IMR-90 (cell line): ENCODE measurements around the gene TXNL1. TPM values are rescaled to one million over a fixed set of nuclear protein-coding genes. Genes with fewer than 3 reads are reported as not detected.

Source experiments
- ATAC-seq: fragments of 200-7000 bp; cut with Tn5 transposase; 2 replicates; pipeline ENCODE4 v1.9.1; 2020; ENCODE audit warnings: low read depth, mild to moderate bottlenecking, moderate library complexity
- BruUV-seq: library from RNA; stranded (reverse); fragments of 400-500 nt; replicated peaks from 2 replicates; lab custom pipeline; 2021; lab: Mats Ljungman, UMichigan
- CTCF ChIA-PET: fragments of 300-600 bp; formaldehyde crosslinking; extraction: SDS; loops from one replicate; lab custom pipeline; 2021; ENCODE audit warnings: antibody characterized with exemption; lab: Yijun Ruan, JAX
- POLR2A ChIA-PET: fragments of 300-600 bp; sonication (Branson Sonifier 250); formaldehyde crosslinking; loops from one replicate; lab custom pipeline; 2022; ENCODE audit warnings: antibody characterized with exemption; ENCODE audit not compliant: unreplicated experiment; lab: Charles Lee
- DNase-seq: peaks from one replicate; pipeline ENCODE4 v3.0.0; 2013
- H2AFZ ChIP-seq: replicated peaks from 2 replicates; pipeline ENCODE3; 2013; ENCODE audit warnings: low read length, mild to moderate bottlenecking; ENCODE audit not compliant: poor library complexity
- H2AK5ac ChIP-seq: 2 replicates; pipeline ENCODE4 v1.6.1; 2013; ENCODE audit warnings: low read depth, low read length, inconsistent platforms
- H2AK9ac ChIP-seq: replicated peaks from 2 replicates; pipeline ENCODE3; 2013; ENCODE audit warnings: mild to moderate bottlenecking, low read depth, low read length, moderate library complexity; ENCODE audit not compliant: poor library complexity
- H2BK120ac ChIP-seq: 2 replicates; pipeline ENCODE4 v1.6.1; 2013; ENCODE audit warnings: low read depth, low read length, inconsistent platforms
- H2BK15ac ChIP-seq: 3 replicates; pipeline ENCODE4 v1.6.1; 2013; ENCODE audit warnings: low read depth, low read length, inconsistent platforms
- H2BK20ac ChIP-seq: 2 replicates; pipeline ENCODE4 v1.6.1; 2013; ENCODE audit warnings: low read depth, mild to moderate bottlenecking, inconsistent platforms, low read length, moderate library complexity
- H2BK5ac ChIP-seq: 2 replicates; pipeline ENCODE4 v1.6.1; 2013; ENCODE audit warnings: mild to moderate bottlenecking, low read depth, low read length, inconsistent platforms; ENCODE audit not compliant: poor library complexity, severe bottlenecking
- H3K14ac ChIP-seq: replicated peaks from 2 replicates; pipeline ENCODE4 v1.6.1; 2013; ENCODE audit warnings: low read depth, low read length, inconsistent platforms
- H3K18ac ChIP-seq: 2 replicates; pipeline ENCODE4 v1.6.1; 2013; ENCODE audit warnings: low read depth, low read length, control low read depth
- H3K23ac ChIP-seq: 2 replicates; pipeline ENCODE4 v1.6.1; 2013; ENCODE audit warnings: low read depth, low read length, inconsistent platforms
- H3K27ac ChIP-seq: 2 replicates; pipeline ENCODE4 v1.5.1; 2013; ENCODE audit warnings: mild to moderate bottlenecking, control low read depth, low read length; ENCODE audit not compliant: insufficient read depth
- H3K27me3 ChIP-seq: 2 replicates; pipeline ENCODE4 v1.6.1; 2013; ENCODE audit warnings: low read length; ENCODE audit not compliant: control insufficient read depth, insufficient read depth
- H3K36me3 ChIP-seq: 2 replicates; pipeline ENCODE4 v1.6.1; 2013; ENCODE audit warnings: low read length, mixed read lengths; ENCODE audit not compliant: control insufficient read depth, insufficient read depth
- H3K4ac ChIP-seq: 2 replicates; pipeline ENCODE4 v1.6.1; 2013; ENCODE audit warnings: low read depth, low read length, inconsistent platforms
- H3K4me1 ChIP-seq: 2 replicates; pipeline ENCODE4 v1.6.1; 2013; ENCODE audit warnings: low read length, mixed read lengths; ENCODE audit not compliant: control insufficient read depth, insufficient read depth
- H3K4me2 ChIP-seq: 2 replicates; pipeline ENCODE4 v1.6.1; 2013; ENCODE audit warnings: low read depth, mild to moderate bottlenecking, control low read depth, low read length, moderate library complexity
- H3K4me3 ChIP-seq: 2 replicates; pipeline ENCODE4 v1.5.1; 2013; ENCODE audit warnings: low read depth, mild to moderate bottlenecking, control low read depth, low read length, moderate library complexity; ENCODE audit not compliant: insufficient read depth
- H3K56ac ChIP-seq: 2 replicates; pipeline ENCODE4 v1.6.1; 2013; ENCODE audit warnings: low read length, inconsistent platforms; ENCODE audit not compliant: insufficient read depth; ENCODE audit errors: extremely low read depth
- H3K79me1 ChIP-seq, 2 experiments: 2 replicates each; pipeline ENCODE4 v1.6.1; 2013; ENCODE audit warnings: low read length in 2 of 2, inconsistent platforms in 1 of 2, low read depth in 1 of 2
- H3K9ac ChIP-seq: 2 replicates; pipeline ENCODE4 v1.6.1; 2013; ENCODE audit warnings: low read depth, low read length, control low read depth
- H3K9me1 ChIP-seq: 2 replicates; pipeline ENCODE4 v1.6.1; 2013; ENCODE audit warnings: low read length, inconsistent platforms; ENCODE audit not compliant: insufficient read depth
- H3K9me3 ChIP-seq: 2 replicates; pipeline ENCODE4 v1.6.1; 2013; ENCODE audit warnings: low read length; ENCODE audit not compliant: control insufficient read depth, insufficient read depth
- H4K20me1 ChIP-seq: 2 replicates; pipeline ENCODE4 v1.6.1; 2013; ENCODE audit warnings: low read length, inconsistent platforms; ENCODE audit not compliant: insufficient read depth
- H4K5ac ChIP-seq: 2 replicates; pipeline ENCODE4 v1.6.1; 2013; ENCODE audit warnings: mild to moderate bottlenecking, low read depth, low read length, control low read depth
- H4K8ac ChIP-seq, 2 experiments: 2 replicates each; pipeline ENCODE4 v1.6.1; 2013; ENCODE audit warnings: low read depth in 2 of 2, low read length in 2 of 2, control low read depth in 1 of 2, inconsistent platforms in 1 of 2
- H4K91ac ChIP-seq: 2 replicates; pipeline ENCODE4 v1.6.1; 2013; ENCODE audit warnings: low read depth, low read length, inconsistent platforms; ENCODE audit not compliant: insufficient read depth
- BHLHE40 ChIP-seq: fragments of 150-350 bp; IDR thresholded peaks from 2 replicates; pipeline ENCODE4 v1.6.1; 2016; ENCODE audit warnings: mild to moderate bottlenecking, low read depth, low read length
- CEBPB ChIP-seq: IDR thresholded peaks from 2 replicates; pipeline ENCODE4 v1.6.1; 2012; ENCODE audit warnings: low read depth, low read length, improper control_type of control experiment
- CHD1 ChIP-seq: IDR thresholded peaks from 2 replicates; pipeline ENCODE4 v1.6.1; 2012; ENCODE audit warnings: low read depth, low read length, improper control_type of control experiment
- CTCF ChIP-seq: conservative IDR thresholded peaks from 2 replicates; pipeline ENCODE4 v1.5.1; 2012; ENCODE audit warnings: mild to moderate bottlenecking, low read depth, low read length, improper control_type of control experiment
- ELK1 ChIP-seq: fragments of 150-350 bp; IDR thresholded peaks from 2 replicates; pipeline ENCODE4 v1.6.1; 2016; ENCODE audit warnings: low read depth, mild to moderate bottlenecking, low read length, moderate library complexity, borderline replicate concordance
- FOS ChIP-seq: fragments of 150-350 bp; IDR thresholded peaks from 2 replicates; pipeline ENCODE4 v1.6.1; 2016; ENCODE audit warnings: low read depth, low read length
- MAFK ChIP-seq: IDR thresholded peaks from 2 replicates; pipeline ENCODE4 v1.6.1; 2012; ENCODE audit warnings: low read depth, low read length, improper control_type of control experiment
- MAZ ChIP-seq: IDR thresholded peaks from 2 replicates; pipeline ENCODE4 v1.6.1; 2012; ENCODE audit warnings: low read depth, mild to moderate bottlenecking, low read length, improper control_type of control experiment, moderate library complexity, borderline replicate concordance
- MXI1 ChIP-seq: IDR thresholded peaks from 2 replicates; pipeline ENCODE4 v1.6.1; 2012; ENCODE audit warnings: low read depth, mild to moderate bottlenecking, low read length, moderate library complexity, borderline replicate concordance
- NFE2L2 ChIP-seq: fragments of 150-350 bp; IDR thresholded peaks from 2 replicates; pipeline ENCODE4 v1.6.1; 2016; ENCODE audit warnings: low read depth, mild to moderate bottlenecking, low read length
- POLR2A ChIP-seq: IDR thresholded peaks from 2 replicates; pipeline ENCODE4 v1.6.1; 2012; ENCODE audit warnings: mild to moderate bottlenecking, low read depth, low read length
- RAD21 ChIP-seq: IDR thresholded peaks from 2 replicates; pipeline ENCODE4 v1.6.1; 2012; ENCODE audit warnings: low read length, improper control_type of control experiment
- RCOR1 ChIP-seq: IDR thresholded peaks from 2 replicates; pipeline ENCODE4 v1.6.1; 2012; ENCODE audit warnings: mild to moderate bottlenecking, low read length, improper control_type of control experiment; ENCODE audit not compliant: insufficient replicate concordance
- RFX5 ChIP-seq: IDR thresholded peaks from 2 replicates; pipeline ENCODE4 v1.8.0; 2012; ENCODE audit warnings: low read depth, mild to moderate bottlenecking, low read length, moderate library complexity
- SMC3 ChIP-seq: fragments of 150-350 bp; IDR thresholded peaks from 2 replicates; pipeline ENCODE4 v1.6.1; 2016; ENCODE audit warnings: low read depth, mild to moderate bottlenecking, antibody characterized with exemption, low read length, moderate library complexity
- USF2 ChIP-seq: fragments of 150-350 bp; IDR thresholded peaks from 2 replicates; pipeline ENCODE4 v1.6.1; 2017; ENCODE audit warnings: mild to moderate bottlenecking, antibody characterized with exemption, low read length, low read depth
- WGBS, 2 experiments: methylation state at CpG; one replicate each; pipeline versions ENCODE4 v1.1.5 to v1.1.7; 2013; ENCODE audit warnings: missing lambda C conversion rate in 2 of 2; ENCODE audit not compliant: insufficient read length in 1 of 2; ENCODE audit errors: extremely low coverage in 2 of 2; 5-methylcytosine and 5-hydroxymethylcytosine counted together
- dilution Hi-C: fragments of 300-500 bp; cut with HindIII; formaldehyde crosslinking; loops from one replicate; pipeline ENCODE4 v1.14.3; 2018; ENCODE audit warnings: low sequenced_read_pairs; ENCODE audit not compliant: unreplicated experiment
- in situ Hi-C: fragments of 300-500 bp; cut with MboI; formaldehyde crosslinking; loops from 3 replicates; pipeline ENCODE4 v1.14.3; 2019; ENCODE audit warnings: low sequenced_read_pairs, inconsistent platforms, mixed read lengths
- intact Hi-C: fragments of 100-400 bp; cut with micrococcal nuclease; formaldehyde crosslinking; loops from 2 replicates; pipeline ENCODE4 v1.10.0; 2022
- polyA plus RNA-seq, 3 experiments: library from polyadenylated mRNA; depleted of rRNA; stranded (reverse); fragments of >200 nt; gene quantifications; 2 replicates each; pipeline ENCODE4 v1.2.3, GENCODE V29; 2012; ENCODE audit warnings: low replicate concordance in 1 of 3
- total RNA-seq: library from RNA; depleted of rRNA; stranded (reverse); fragments of >200 nt; gene quantifications from 2 replicates; pipeline ENCODE4 v1.2.3, GENCODE V29; 2012

Gene TXNL1
- total and polyA plus RNA-seq, 2 of the 4 experiments (the other 2 are of a cell fraction): 38.7 to 62.5 TPM

- Histone ChIP-seq H4K5ac (no peak overlapping the region), H2BK120ac (no peak overlapping the region), H2BK5ac (no peak overlapping the region), H3K9ac (no peak overlapping the region), H3K4me3 (no peak overlapping the region), H2BK15ac (0 out of 3 replicates have a peak overlapping the region, but pooled peaks have one; percentile 69), H4K8ac (no peak overlapping the region), H3K4ac (no peak overlapping the region), H2AFZ (no peak overlapping the region), H3K4me1 (peaks cover 2% of the 10 kb centered on the region; the same call in 1 of the 2 replicates), H2AK9ac (no peak overlapping the region), H3K27me3 (no peaks in the 10 kb centered on the region), H2AK5ac (no peak overlapping the region), H3K9me1 (no peaks in the 10 kb centered on the region), H2BK20ac (no peak overlapping the region; the same call in 1 of the 2 replicates), H3K27ac (no peak overlapping the region), H3K36me3 (no peaks in the 10 kb centered on the region), H4K20me1 (no peaks in the 10 kb centered on the region), H3K14ac (0 out of 2 replicates have a peak overlapping the region, but pooled peaks have one; percentile 35), H3K9me3 (no peaks in the 10 kb centered on the region), H3K56ac (no peak overlapping the region), H3K4me2 (no peak overlapping the region), H3K23ac (no peak overlapping the region), H3K79me1 (no peaks in the 10 kb centered on the region), H4K91ac (no peak overlapping the region), H3K18ac (peak overlapping the region; percentile 80)
- WGBS, 2 experiments: 60% methylated on average over 1 of the region's 6 CpGs; no CpG with 5 or more reads in 1 of the 2 experiments
- BruUV-seq: no TSS peak
- intact Hi-C loops: no loop called here
- CTCF ChIA-PET: interaction anchor here (0.5 to 1.6 kb wide), 3 partner anchors 11 to 1237 kb away, joined by 3 to 5 read pairs (median 3); no protein-coding TSS in a partner anchor
- dilution Hi-C loops: no loop called here
- TF ChIP-seq RCOR1: no peak
- TF ChIP-seq NFE2L2: no peak
- no peak for TF ChIP-seq USF2
- TF ChIP-seq SMC3: no peak
- TF ChIP-seq CEBPB: no peak
- TF ChIP-seq ELK1: no peak
- no peak for TF ChIP-seq RAD21
- TF ChIP-seq BHLHE40: no peak
- no peak for TF ChIP-seq MXI1
- TF ChIP-seq CHD1: no peak
- no peak for TF ChIP-seq CTCF
- TF ChIP-seq MAZ: no peak
- TF ChIP-seq RFX5: no peak
- TF ChIP-seq POLR2A: no peak
- no peak for TF ChIP-seq MAFK
- TF ChIP-seq FOS: no peak
- POLR2A ChIA-PET: no interaction called here
- ATAC-seq: no peak
- no peak for DNase-seq
- in situ Hi-C loops: no loop called here
Measured at GRCh38 chr18:56565046-56565445, 73.3 kb downstream of the TXNL1 start.
